ENCODE results near the gene C1QTNF2. TPM values are rescaled to one million over a fixed set of nuclear protein-coding genes. Genes with fewer than 3 reads are reported as not detected.
A peak's percentile ranks its signal among the peaks of the same experiment; 100 is the strongest.

Gene C1QTNF2
- total RNA-seq (2021; fragmentation: NEBNext Ultra II Directional; extraction: Animal tissue kit (Norgen Biotek cat#: 25700)), result 1 to 10 TPM in 5 of 6 experiments, under 1 TPM in 1; 0.76 to 2.9 (median 2.6) TPM
- long read RNA-seq, partial matches to known transcripts, result 0 of 1 reads
- long read RNA-seq, other reads (novel, unspliced or antisense), result 1 of 1 reads

- peaks cover 18% of the 10 kb centered on the region for H3K4me1 Mint-ChIP-seq (ENCODE audit: low read depth)
- H3K27me3 Mint-ChIP-seq (ENCODE audit: insufficient read depth), result peaks cover 29% of the 10 kb centered on the region
- H3K9me3 Mint-ChIP-seq, result no peaks in the 10 kb centered on the region
- no peaks in the 10 kb centered on the region for H3K36me3 Mint-ChIP-seq (ENCODE audit: low read depth)
- peak within 1 kb of the TSS; percentile 86 for H3K4me3 Mint-ChIP-seq
- peak within 1 kb of the TSS; percentile 25; the same call in 1 of the 2 replicates for H3K27ac Mint-ChIP-seq
- DNase-seq, result peak; percentile 43
- TF ChIP-seq CTCF (IDR thresholded peaks at IDR 0.05), result no peak
These were observed at the start of gene C1QTNF2 for GRCh38 chr5:160369990-160370712. Gene C1QTNF2 (minus strand): TSS chr5:160370626. CDS start chr5:160355011, 15,615 bp downstream.

- TF ChIP-seq CTCF (IDR thresholded peaks at IDR 0.05), result no peak
- Mint-ChIP-seq H3K9me3 (no peaks in the 10 kb centered on the region), H3K27me3 (ENCODE audit: insufficient read depth) (no peaks in the 10 kb centered on the region), H3K4me3 (peak overlapping the region; percentile 97), H3K36me3 (ENCODE audit: low read depth) (peaks cover 21% of the 10 kb centered on the region), H3K27ac (peak overlapping the region; percentile 95), H3K4me1 (ENCODE audit: low read depth) (peaks cover 77% of the 10 kb centered on the region)
- no peak for DNase-seq
These were observed 49.8 kb upstream of the C1QTNF2 start for GRCh38 chr5:160420331-160420610.

- Mint-ChIP-seq H3K4me1 (ENCODE audit: low read depth) (peaks cover 72% of the 10 kb centered on the region), H3K36me3 (ENCODE audit: low read depth) (peaks cover 22% of the 10 kb centered on the region), H3K27ac (peak overlapping the region; percentile 95), H3K4me3 (peak overlapping the region; percentile 97), H3K9me3 (no peaks in the 10 kb centered on the region), H3K27me3 (ENCODE audit: insufficient read depth) (no peaks in the 10 kb centered on the region)
- no peak for DNase-seq
- no peak for TF ChIP-seq CTCF (IDR thresholded peaks at IDR 0.05)
These were observed 49.3 kb upstream of the C1QTNF2 start for GRCh38 chr5:160419458-160420330.

- H3K27ac Mint-ChIP-seq, result peak within 1 kb of the TSS; percentile 95
- peaks cover 13% of the 10 kb centered on the region for H3K36me3 Mint-ChIP-seq (ENCODE audit: low read depth)
- no peaks in the 10 kb centered on the region for H3K9me3 Mint-ChIP-seq
- peak; percentile 92 for DNase-seq
- H3K27me3 Mint-ChIP-seq (ENCODE audit: insufficient read depth), result no peaks in the 10 kb centered on the region
- peaks cover 63% of the 10 kb centered on the region for H3K4me1 Mint-ChIP-seq (ENCODE audit: low read depth)
- peak within 1 kb of the TSS; percentile 97 for H3K4me3 Mint-ChIP-seq
- no peak for TF ChIP-seq CTCF (IDR thresholded peaks at IDR 0.05)
These were observed 48.4 kb upstream of the C1QTNF2 start, which contains the start of gene SLU7 for GRCh38 chr5:160418561-160419457. Gene SLU7 (minus strand): TSS chr5:160419081. CDS start chr5:160415294, 3,787 bp downstream.
